Bronchial epithelial cell (primary cell): ENCODE data around the gene LRP5. TPM values are rescaled to one million over a fixed set of nuclear protein-coding genes. Genes with fewer than 3 reads are reported as not detected.
"Not testable (repeated sequence)": the region's sequence is repeated elsewhere in the genome, so short reads cannot be mapped to it uniquely, and the experiment has no call there.

Experiments used
- DNase-seq: peaks from one replicate; pipeline ENCODE4 v3.0.0-alpha.2; 2010; ENCODE audit warnings: low read depth
- FAIRE-seq: peaks from 2 replicates; lab custom pipeline; 2011; peaks lifted over from hg19 to GRCh38; lab: Jason Lieb, UNC
- H3K27me3 ChIP-seq: 2 replicates; pipeline ENCODE4 v1.5.1; 2011; ENCODE audit warnings: low read length; ENCODE audit not compliant: control insufficient read depth, insufficient read depth
- H3K36me3 ChIP-seq: 2 replicates; pipeline ENCODE4 v1.5.1; 2011; ENCODE audit warnings: low read length; ENCODE audit not compliant: control insufficient read depth, insufficient read depth
- H3K4me3 ChIP-seq: 2 replicates; pipeline ENCODE4 v1.5.1; 2011; ENCODE audit warnings: mild to moderate bottlenecking, low read depth, low read length, control low read depth
- total RNA-seq: library from RNA; depleted of rRNA; stranded (reverse); fragments of >200 nt; gene quantifications from 2 replicates; pipeline ENCODE4 v1.2.1, GENCODE V29; 2014
- TF ChIP-seq, protein P1 (sequence below): IDR thresholded peaks from 2 replicates; pipeline ENCODE4 v1.5.1; 2011; ENCODE audit warnings: mild to moderate bottlenecking, moderate library complexity, low read length, control low read depth, inconsistent platforms; ENCODE audit not compliant: insufficient read depth, severe bottlenecking

The LRP5 gene
- total RNA-seq, 1 donor from 2014 or later, result 21.6 TPM

DNA sequence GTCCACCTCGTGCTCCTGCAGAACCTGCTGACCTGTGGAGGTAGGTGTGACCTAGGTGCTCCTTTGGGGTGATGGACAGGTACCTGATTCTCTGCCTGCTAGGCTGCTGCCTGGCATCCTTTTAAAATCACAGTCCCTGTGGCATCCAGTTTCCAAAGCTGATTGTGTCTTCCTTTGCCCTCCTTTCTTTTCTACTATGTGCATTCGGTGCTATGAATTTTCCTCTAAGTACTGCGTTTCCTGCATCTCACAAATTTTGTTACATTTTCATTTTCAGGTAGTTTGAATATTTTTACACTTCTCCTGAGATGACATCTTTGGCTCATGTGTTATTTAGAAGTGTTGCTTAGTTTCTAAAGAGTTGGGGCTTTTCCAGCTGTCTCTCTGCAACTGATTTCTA is 117.3 kb downstream of the LRP5 start:
- TF ChIP-seq, protein P1, sequence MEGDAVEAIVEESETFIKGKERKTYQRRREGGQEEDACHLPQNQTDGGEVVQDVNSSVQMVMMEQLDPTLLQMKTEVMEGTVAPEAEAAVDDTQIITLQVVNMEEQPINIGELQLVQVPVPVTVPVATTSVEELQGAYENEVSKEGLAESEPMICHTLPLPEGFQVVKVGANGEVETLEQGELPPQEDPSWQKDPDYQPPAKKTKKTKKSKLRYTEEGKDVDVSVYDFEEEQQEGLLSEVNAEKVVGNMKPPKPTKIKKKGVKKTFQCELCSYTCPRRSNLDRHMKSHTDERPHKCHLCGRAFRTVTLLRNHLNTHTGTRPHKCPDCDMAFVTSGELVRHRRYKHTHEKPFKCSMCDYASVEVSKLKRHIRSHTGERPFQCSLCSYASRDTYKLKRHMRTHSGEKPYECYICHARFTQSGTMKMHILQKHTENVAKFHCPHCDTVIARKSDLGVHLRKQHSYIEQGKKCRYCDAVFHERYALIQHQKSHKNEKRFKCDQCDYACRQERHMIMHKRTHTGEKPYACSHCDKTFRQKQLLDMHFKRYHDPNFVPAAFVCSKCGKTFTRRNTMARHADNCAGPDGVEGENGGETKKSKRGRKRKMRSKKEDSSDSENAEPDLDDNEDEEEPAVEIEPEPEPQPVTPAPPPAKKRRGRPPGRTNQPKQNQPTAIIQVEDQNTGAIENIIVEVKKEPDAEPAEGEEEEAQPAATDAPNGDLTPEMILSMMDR, result no peak
- FAIRE-seq, result no peak
- DNase-seq, result no peak
- Histone ChIP-seq H3K4me3 (no peak overlapping the region), H3K36me3 (peaks cover 32% of the 10 kb centered on the region), H3K27me3 (no peaks in the 10 kb centered on the region)

DNA sequence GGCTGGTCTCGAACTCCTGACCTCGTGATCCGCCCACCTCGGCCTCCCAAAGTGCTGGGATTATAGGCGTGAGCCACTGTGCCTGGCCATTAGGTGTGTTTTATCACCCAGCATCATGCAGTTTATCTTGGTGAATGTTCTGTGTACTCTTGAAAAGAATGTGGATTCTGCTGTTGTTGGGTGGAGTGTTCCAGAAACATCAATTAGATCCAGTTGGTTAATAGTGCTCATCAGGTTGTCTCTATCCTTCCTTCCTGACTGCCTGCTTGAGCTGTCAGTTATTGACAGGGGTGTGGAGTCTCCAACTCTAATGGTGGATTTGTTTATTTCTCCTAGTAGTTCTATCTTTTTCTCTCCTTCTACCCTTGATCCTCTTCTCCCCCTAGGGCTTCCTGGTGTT is 118.0 kb downstream of the LRP5 start:
- H3K36me3 ChIP-seq, result peaks cover 32% of the 10 kb centered on the region
- DNase-seq, result no peak
- TF ChIP-seq, protein P1, result no peak
- no peak overlapping the region for H3K4me3 ChIP-seq
- H3K27me3 ChIP-seq, result no peaks in the 10 kb centered on the region
- no peak for FAIRE-seq

DNA sequence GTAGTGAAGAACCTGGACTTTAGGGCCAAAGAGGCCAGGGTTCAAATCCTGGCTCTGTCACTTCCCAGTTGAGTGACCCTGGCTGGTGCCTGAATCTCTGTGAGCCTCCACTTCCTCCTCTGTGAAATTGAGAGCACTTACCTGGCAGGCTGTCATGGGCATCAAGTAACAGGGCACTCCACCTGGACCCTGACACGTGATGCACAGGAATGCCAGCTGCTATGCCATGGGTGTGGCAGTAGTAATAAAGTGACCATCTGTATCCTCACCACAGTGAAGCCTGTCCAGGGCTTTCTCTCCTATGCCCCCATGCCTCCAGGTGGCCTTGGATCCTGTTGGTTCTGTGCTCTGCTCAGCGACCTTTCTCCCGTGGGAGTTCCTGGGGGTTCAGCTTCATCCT is 118.4 kb downstream of the LRP5 start:
- Histone ChIP-seq H3K27me3 (no peaks in the 10 kb centered on the region), H3K4me3 (no peak overlapping the region), H3K36me3 (peaks cover 32% of the 10 kb centered on the region)
- no peak for FAIRE-seq
- no peak for DNase-seq
- TF ChIP-seq, protein P1, result no peak

DNA sequence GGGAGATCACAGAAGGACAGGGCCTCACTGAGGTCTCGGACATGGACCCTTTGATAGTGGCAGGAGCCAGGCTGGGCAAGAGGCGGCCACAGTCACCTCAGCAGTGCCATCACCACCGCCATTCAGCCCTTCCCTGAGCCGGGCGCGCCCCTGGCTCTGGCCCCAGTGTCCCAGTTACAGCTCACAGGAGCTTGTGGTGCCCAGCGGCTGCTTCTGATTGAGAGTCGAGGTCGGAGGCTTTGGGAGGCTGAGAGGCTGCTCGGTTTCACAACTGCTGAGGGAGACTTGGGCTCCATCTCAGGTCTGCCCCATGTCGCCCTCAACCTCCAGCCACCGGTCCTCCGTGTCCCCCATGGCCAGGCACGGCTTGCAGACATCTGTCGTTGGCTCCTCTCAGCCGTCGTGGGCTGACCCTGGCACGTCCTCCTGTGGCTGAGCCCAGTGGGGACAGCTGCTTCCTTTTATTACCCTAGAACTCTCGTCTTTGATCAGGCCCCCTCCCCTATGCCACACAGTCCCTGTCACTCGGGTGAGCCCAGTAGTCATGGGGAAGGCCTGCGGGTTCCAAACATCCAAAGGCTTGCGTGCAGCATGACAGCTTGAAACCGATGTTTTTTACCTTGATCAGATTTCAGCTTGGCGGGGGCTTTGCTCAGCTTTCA is 119.7 kb downstream of the LRP5 start:
- H3K36me3 ChIP-seq, result peaks cover 27% of the 10 kb centered on the region
- TF ChIP-seq, protein P1, result no peak
- DNase-seq (no peak), FAIRE-seq (no peak)
- no peaks in the 10 kb centered on the region for H3K27me3 ChIP-seq
- no peak overlapping the region for H3K4me3 ChIP-seq

DNA sequence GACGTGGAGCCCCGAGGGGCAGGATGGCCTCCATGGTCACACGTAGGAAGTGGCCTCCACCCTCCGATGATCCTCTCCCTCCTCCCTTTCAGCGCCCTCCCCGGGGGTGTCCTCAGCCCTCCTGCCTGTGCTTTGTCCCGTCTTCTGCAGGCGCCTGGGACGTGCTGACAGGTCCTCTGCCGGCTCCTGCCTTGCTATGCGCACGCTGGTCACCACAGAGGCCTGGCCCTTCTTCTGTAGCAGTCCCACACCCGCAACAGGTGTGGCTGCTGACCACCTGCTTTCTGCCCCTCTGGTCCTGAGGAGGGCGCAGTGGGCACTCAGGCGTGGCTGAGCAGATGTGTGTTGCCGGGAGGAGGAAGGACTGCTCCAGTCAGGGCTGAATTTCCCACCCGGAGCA is 120.5 kb downstream of the LRP5 start:
- FAIRE-seq (no peak), DNase-seq (no peak)
- no peaks in the 10 kb centered on the region for H3K27me3 ChIP-seq
- TF ChIP-seq, protein P1, result no peak
- no peak overlapping the region for H3K4me3 ChIP-seq
- peaks cover 27% of the 10 kb centered on the region for H3K36me3 ChIP-seq

DNA sequence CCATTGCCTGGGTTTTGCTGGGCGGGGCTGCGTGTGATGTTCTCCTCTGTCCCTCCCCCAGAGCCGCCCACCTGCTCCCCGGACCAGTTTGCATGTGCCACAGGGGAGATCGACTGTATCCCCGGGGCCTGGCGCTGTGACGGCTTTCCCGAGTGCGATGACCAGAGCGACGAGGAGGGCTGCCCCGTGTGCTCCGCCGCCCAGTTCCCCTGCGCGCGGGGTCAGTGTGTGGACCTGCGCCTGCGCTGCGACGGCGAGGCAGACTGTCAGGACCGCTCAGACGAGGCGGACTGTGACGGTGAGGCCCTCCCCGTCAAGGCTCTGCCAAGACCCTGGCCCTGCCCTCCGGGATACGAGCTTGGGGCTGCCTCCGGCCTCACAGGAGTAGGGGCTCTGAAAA is 121.2 kb downstream of the LRP5 start:
- Histone ChIP-seq H3K27me3 (no peaks in the 10 kb centered on the region), H3K36me3 (peaks cover 24% of the 10 kb centered on the region), H3K4me3 (no peak overlapping the region)
- no peak for DNase-seq
- TF ChIP-seq, protein P1, result no peak
- no peak for FAIRE-seq

DNA sequence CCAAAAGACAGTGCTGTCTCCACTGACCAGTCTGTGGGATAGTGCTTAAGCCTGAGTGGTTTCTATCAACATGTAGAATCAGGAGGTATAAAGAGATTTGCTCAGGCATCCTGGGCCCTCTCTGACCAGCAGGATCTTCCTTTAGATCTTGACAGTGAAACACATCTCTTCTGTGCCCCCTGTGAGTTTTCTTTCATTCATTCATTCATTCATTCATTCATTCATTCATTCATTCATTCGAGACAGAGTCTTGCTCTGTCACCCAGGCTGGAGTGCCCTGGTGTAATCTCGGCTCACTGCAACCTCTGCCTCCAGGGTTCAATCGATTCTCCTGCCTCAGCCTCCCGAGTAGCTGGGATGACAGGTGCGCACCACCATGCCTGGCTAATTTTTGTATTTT is 121.8 kb downstream of the LRP5 start:
- peaks cover 27% of the 10 kb centered on the region for H3K36me3 ChIP-seq
- not testable (repeated sequence) for FAIRE-seq, DNase-seq, H3K27me3 ChIP-seq, H3K4me3 ChIP-seq
